Transverse colon (tissue), 4 donors: ENCODE results near the gene ACADL. TPM values are rescaled to one million over a fixed set of nuclear protein-coding genes. Genes with fewer than 3 reads are reported as not detected.

Experiments used
- DNase-seq: peaks from one replicate; pipeline ENCODE4 v3.0.0-alpha.2; 2019
- H3K27ac ChIP-seq, 4 donors: fragments of 200-600 bp; sonication (generic); 2 replicates each; pipeline ENCODE4 v1.5.1; 2016 to 2018; ENCODE audit warnings: inconsistent platforms in 4 of 4
- H3K27me3 ChIP-seq: fragments of 200-600 bp; sonication (generic); 2 replicates; pipeline ENCODE4 v1.5.1; 2017; ENCODE audit warnings: inconsistent platforms
- H3K36me3 ChIP-seq, 4 donors: fragments of 200-600 bp; sonication (generic); 2 replicates each; pipeline ENCODE4 v1.5.1; 2017 to 2019; ENCODE audit warnings: inconsistent platforms in 4 of 4
- H3K4me1 ChIP-seq, 4 donors: fragments of 200-600 bp; sonication (generic); 2 replicates each; pipeline ENCODE4 v1.5.1; 2017 to 2020; ENCODE audit warnings: inconsistent platforms in 4 of 4
- H3K4me3 ChIP-seq, 4 donors: fragments of 200-600 bp; sonication (generic); 1 replicate in 1 of 4; 2 replicates in 3 of 4; pipeline versions ENCODE4 v1.5.1 to v1.6.1; 2017 to 2019; ENCODE audit warnings: inconsistent platforms in 4 of 4
- H3K9me3 ChIP-seq, 2 donors: fragments of 200-600 bp; sonication (generic); 2 replicates each; pipeline ENCODE4 v1.5.1; 2017 to 2019; ENCODE audit warnings: inconsistent platforms in 2 of 2
- CTCF ChIP-seq, 5 experiments: fragments of 200-600 bp in 3 of 5; fragments of 450-650 bp in 2 of 5; sonication (generic) in 3 of 5; IDR thresholded peaks; 1 replicate in 2 of 5; 2 replicates in 3 of 5; pipeline ENCODE4 v1.5.1; 2016 to 2017; ENCODE audit warnings: antibody characterized with exemption in 5 of 5, inconsistent platforms in 3 of 5, mild to moderate bottlenecking in 2 of 5, moderate library complexity in 1 of 5
- EP300 ChIP-seq: sonication (generic); formaldehyde crosslinking; IDR thresholded peaks from one replicate; pipeline ENCODE4 v1.6.1; 2017; ENCODE audit warnings: antibody characterized with exemption, low read depth
- POLR2A ChIP-seq: fragments of 450-650 bp; IDR thresholded peaks from one replicate; pipeline ENCODE4 v1.6.1; 2016; ENCODE audit warnings: antibody characterized with exemption, mild to moderate bottlenecking, moderate library complexity
- POLR2AphosphoS5 ChIP-seq, 3 donors: sonication (generic); formaldehyde crosslinking; IDR thresholded peaks; one replicate each; pipeline ENCODE4 v1.6.1; 2016; ENCODE audit warnings: antibody characterized with exemption in 3 of 3
- WGBS, 2 donors: methylation state at CpG; one replicate each; pipeline ENCODE4 v1.1.5; 2018; ENCODE audit warnings: low coverage in 1 of 2; 5-methylcytosine and 5-hydroxymethylcytosine counted together
- in situ Hi-C, 4 donors: fragments of 200-750 bp; cut with MboI; loops; one replicate each; pipeline versions ENCODE4 v1.15.0 to v1.15.1; 2017; ENCODE audit warnings: low sequenced_read_pairs in 3 of 4, low pct_ligation_motif_present in 1 of 4, low pct_unique_long_range_greater_than_20kb in 1 of 4
- intact Hi-C: fragments of 100-400 bp; cut with DNase I; formaldehyde crosslinking; loops from one replicate; pipeline ENCODE4 v1.15.1; 2023; ENCODE audit warnings: low total_unique reads
- total RNA-seq, 4 donors: library from RNA; depleted of rRNA; stranded (reverse); fragments of >200 nt; gene quantifications; one replicate each; pipeline ENCODE4 v1.1.0, GENCODE V29; 2016

The ACADL gene
- total RNA-seq, 4 donors from 2014 or later = 0.41 to 1.5 (median 1.3) TPM; not detected in 1

GRCh38 chr2:210174086-210174485 is 51.2 kb downstream of the ACADL start:
- no peaks in the 10 kb centered on the region for H3K9me3 ChIP-seq
- no peaks in the 10 kb centered on the region for H3K36me3 ChIP-seq
- H3K27me3 ChIP-seq = no peaks in the 10 kb centered on the region
- intact Hi-C loops (loop anchor here (10.0 kb wide), 1 partner anchor 169 kb away; the partner anchor contains the start of gene RPE), in situ Hi-C loops (loop anchor here in 1 of 4 donors (10.0 kb wide), 1 partner anchor 179 kb away; no protein-coding TSS in a partner anchor)
- H3K4me3 ChIP-seq = no peak overlapping the region
- no peak overlapping the region for H3K27ac ChIP-seq
- TF ChIP-seq POLR2AphosphoS5 (IDR thresholded peaks at IDR 0.05) (no peak), EP300 (no peak), CTCF (IDR thresholded peaks at IDR 0.05) (no peak), POLR2A (no peak)
- H3K4me1 ChIP-seq = peaks cover 0 to 21% (median 11%) of the 10 kb centered on the region in 4 donors
- no peak for DNase-seq

- H3K36me3 ChIP-seq = no peaks in the 10 kb centered on the region
- intact Hi-C loops (loop anchor here (10.0 kb wide), 1 partner anchor 167 kb away; the partner anchor contains the start of gene RPE), in situ Hi-C loops (loop anchor here in 1 of 4 donors (10.0 kb wide), 1 partner anchor 177 kb away; no protein-coding TSS in a partner anchor)
- DNase-seq = no peak
- peak overlapping the region; percentile 0 to 96 (median 92) for H3K4me3 ChIP-seq
- H3K27ac ChIP-seq = peak overlapping the region; percentile 99 to 100 (median 100)
- TF ChIP-seq EP300 (no peak), POLR2AphosphoS5 (IDR thresholded peaks at IDR 0.05) (no peak), CTCF (IDR thresholded peaks at IDR 0.05) (no peak), POLR2A (no peak)
- 9 to 12% methylated on average over 7 to 8 of the region's 8 CpGs for WGBS, 2 donors
- no peaks in the 10 kb centered on the region for H3K9me3 ChIP-seq
- H3K4me1 ChIP-seq = peaks cover 0 to 36% (median 15%) of the 10 kb centered on the region in 4 donors
- no peaks in the 10 kb centered on the region for H3K27me3 ChIP-seq
These were observed 53.0 kb downstream of the ACADL start for GRCh38 chr2:210172219-210172575.

- TF ChIP-seq CTCF (IDR thresholded peaks at IDR 0.05) = no peak
- TF ChIP-seq POLR2AphosphoS5 (IDR thresholded peaks at IDR 0.05) = peak; percentile 93 to 96 (median 95)
- TF ChIP-seq POLR2A = peak; percentile 75
- Histone ChIP-seq H3K4me1 (peaks cover 2 to 43% (median 19%) of the 10 kb centered on the region in 4 donors), H3K36me3 (no peaks in the 10 kb centered on the region), H3K27me3 (no peaks in the 10 kb centered on the region), H3K4me3 (peak within 1 kb of the TSS; percentile 90 to 97 (median 96)), H3K27ac (peak within 1 kb of the TSS; percentile 99 to 100 (median 100)), H3K9me3 (no peaks in the 10 kb centered on the region)
- intact Hi-C loops = loop anchor here (10.0 kb wide), 1 partner anchor 167 kb away; the partner anchor contains the start of gene RPE
- WGBS, 2 donors = 0 to 1% methylated on average over 11 to 43 of the region's 67 CpGs
- in situ Hi-C loops = loop anchor here in 1 of 4 donors (10.0 kb wide), 1 partner anchor 177 kb away; no protein-coding TSS in a partner anchor
- DNase-seq = peak; percentile 100
These were observed 53.7 kb downstream of the ACADL start, which contains the start of gene KANSL1L for GRCh38 chr2:210171309-210172218. Gene KANSL1L (minus strand): TSS chr2:210171409. CDS start chr2:210154582, 16,827 bp downstream.
